ENCODE measurements around the gene MAP1LC3B2.

DNA sequence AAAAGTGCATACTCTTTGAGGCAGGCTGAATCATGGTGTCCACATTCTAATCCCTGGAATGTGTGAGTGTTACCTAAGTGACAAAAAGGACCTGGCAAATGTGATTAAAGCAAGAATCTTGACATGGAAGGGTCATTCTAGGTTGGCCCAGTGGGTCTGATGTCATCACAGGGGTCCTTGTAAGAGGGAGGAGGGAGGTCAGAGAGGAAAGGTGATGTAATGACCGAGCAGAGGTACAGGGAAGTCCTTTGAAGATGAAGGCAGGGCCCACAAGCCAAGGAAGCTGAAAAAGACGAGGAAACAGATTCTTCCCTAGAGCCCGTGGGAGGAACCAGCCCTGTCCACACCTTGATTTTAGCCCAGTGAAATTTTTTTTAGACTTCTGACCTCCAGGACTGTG, 60.1 kb downstream of the MAP1LC3B2 start:
- no peak for TF ChIP-seq POLR2A (IDR thresholded peaks at IDR 0.05)
- no peak for TF ChIP-seq EP300 (IDR thresholded peaks at IDR 0.05; ENCODE audit: low read depth)
- TF ChIP-seq POLR2AphosphoS5 (IDR thresholded peaks at IDR 0.05): no peak
- TF ChIP-seq, protein P1, sequence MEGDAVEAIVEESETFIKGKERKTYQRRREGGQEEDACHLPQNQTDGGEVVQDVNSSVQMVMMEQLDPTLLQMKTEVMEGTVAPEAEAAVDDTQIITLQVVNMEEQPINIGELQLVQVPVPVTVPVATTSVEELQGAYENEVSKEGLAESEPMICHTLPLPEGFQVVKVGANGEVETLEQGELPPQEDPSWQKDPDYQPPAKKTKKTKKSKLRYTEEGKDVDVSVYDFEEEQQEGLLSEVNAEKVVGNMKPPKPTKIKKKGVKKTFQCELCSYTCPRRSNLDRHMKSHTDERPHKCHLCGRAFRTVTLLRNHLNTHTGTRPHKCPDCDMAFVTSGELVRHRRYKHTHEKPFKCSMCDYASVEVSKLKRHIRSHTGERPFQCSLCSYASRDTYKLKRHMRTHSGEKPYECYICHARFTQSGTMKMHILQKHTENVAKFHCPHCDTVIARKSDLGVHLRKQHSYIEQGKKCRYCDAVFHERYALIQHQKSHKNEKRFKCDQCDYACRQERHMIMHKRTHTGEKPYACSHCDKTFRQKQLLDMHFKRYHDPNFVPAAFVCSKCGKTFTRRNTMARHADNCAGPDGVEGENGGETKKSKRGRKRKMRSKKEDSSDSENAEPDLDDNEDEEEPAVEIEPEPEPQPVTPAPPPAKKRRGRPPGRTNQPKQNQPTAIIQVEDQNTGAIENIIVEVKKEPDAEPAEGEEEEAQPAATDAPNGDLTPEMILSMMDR (IDR thresholded peaks at IDR 0.05): no peak
